EH (cell line): ENCODE results near the gene USP44.
"Not testable (repeated sequence)": the region's sequence is repeated elsewhere in the genome, so short reads cannot be mapped to it uniquely, and the experiment has no call there.

Experiments used
- DNase-seq: peaks from one replicate; pipeline ENCODE4 v3.0.0-alpha.2; 2015; ENCODE audit warnings: low read depth

The USP44 gene

DNA sequence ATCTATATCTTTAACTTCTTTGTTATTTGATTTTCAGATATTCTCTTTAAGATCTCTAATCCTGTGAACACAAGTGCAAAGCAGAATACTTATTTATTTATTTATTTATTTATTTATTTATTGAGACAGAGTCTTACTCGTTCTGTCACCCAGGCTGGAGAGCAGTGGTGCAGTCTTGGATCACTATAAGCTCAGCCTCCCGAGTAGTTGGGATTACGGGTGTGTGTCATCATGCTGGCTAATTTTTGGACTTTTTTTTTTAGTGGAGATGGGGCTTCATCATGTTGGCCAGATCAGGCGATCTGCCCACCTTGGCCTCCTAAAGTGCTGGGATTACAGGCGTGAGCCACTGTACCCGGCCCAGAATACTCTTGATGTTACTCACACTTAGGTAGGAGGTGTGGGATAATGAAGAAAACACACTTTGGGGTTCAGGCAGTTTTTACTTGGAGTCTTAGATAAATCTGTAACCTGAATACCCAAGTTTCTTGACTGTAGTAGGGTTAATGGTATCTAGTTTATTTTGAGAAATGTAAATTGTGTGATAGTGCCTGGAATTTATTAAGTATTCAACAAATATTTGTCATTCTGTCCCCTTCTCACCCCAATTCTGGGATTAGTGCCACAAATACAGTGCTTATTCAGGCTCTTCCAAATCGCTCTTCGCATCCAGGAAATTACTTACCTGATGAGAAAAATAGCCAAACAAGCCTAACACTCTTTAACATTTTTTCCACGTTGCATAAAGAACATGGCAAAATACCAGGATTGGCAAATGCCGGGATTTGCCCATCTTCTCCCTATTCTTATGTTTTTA, 44.4 kb downstream of the USP44 start:
- no peak for DNase-seq

DNA sequence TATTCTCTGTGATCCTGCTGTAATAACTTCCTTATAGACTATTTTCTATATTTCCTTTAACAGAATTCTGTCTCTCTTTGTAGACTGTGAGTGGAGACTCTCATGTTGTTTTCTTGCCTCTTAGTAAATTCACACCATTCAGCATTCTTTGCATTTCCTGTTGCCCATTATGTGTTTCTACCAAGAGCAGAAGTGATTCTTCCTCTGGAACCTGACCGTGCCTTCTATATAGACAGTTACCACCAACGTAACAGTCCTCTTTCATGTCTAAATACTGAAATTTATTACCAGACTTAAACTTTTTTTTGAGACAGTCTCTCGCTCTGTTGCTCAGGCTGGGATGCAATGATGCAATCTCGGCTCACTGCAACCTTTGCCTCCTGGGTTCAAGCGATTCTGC, 46.2 kb downstream of the USP44 start:
- no peak for DNase-seq

DNA sequence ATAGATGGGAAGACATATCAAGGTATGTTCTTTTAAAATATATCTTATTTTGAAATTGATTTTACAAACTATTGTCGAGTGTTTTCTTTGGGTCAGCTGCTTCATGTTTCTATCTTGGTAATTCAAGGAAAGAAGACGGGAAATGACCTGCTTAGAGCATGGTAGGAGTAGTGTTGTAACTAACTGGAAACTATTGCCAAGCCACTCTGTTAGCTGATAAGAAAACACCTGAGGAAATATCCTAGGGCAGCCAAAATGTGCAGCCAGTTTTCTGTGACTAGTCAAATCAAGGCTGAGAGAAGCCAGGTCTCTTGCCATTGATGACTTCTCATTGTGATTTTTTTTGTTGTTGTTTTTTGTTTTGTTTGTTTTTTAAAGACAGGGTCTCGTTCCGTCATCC, 47.1 kb downstream of the USP44 start:
- DNase-seq: no peak

DNA sequence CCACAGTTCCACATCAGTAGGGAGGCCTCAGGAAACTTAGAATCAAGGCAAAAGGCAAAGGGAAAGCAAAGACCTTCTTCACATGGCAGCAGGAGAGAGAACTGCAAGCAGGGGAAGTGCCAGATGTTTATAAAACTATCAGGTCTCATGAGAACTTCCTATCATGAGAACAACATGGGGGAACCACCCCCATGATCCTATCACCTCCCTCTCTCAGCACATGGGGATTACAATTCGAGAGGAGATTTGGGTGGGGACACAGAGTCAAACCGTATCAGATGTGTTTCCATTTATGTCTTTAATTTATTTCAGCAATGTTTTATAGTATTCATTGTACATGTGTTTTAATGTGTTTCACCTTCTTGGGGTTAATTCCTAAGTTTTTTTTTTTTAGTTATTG, 51.5 kb downstream of the USP44 start:
- no peak for DNase-seq

DNA sequence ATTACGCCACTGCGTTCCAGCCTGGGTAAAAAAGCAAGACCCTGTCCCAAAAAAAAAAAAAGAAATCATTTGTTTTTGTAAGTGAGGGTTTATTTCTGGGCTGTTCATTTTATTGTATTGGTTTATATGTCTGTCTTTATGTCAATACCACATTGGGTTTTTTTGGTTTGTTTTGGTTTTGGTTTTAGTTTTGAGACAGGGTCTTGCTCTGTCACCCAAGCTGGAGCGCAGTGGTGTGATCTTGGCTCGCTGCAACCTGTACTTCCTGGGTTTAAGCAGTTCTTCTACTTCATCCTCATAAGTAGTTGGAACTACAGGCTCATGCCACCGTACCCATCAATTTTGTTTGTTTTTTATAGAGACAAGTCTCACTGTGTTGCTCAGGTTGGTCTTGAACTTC, 52.3 kb downstream of the USP44 start:
- DNase-seq: no peak

DNA sequence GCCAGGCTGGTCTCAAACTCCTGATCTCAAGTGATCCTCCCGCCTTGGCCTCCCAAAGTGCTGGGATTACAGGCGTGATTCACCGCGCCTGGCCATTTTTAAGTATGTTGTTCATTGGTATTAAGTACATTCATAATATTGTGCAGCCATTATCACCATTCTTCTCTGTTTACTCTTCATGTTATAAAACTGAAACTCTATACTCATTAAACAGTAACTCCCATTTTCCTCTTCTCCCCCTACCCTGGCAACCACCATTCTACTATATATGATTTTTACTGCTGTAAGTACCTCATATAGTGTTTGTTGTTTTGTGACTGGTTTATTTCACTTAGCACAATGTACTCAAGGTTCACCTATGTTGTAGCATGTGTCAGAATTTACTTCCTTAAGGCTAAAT, 54.2 kb downstream of the USP44 start:
- DNase-seq: no peak

DNA sequence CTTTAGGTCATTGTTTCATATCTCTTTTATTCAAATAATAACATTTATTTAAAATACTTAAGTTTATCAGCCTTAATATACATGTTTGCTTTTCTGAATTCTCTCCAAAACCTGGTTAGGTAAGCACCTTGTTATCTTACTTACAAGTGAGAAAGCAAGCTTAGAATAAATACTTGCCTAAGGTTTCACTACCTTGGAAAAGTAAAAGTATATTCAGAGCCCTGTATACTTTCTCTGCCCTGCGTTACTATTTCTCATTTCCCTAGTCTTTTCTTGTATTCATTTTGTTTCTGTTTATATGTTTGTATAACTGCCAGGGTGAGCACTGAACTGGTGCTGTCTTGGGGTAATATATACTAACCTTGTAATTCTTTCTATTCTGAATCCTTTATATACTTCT, 55.8 kb downstream of the USP44 start:
- no peak for DNase-seq

DNA sequence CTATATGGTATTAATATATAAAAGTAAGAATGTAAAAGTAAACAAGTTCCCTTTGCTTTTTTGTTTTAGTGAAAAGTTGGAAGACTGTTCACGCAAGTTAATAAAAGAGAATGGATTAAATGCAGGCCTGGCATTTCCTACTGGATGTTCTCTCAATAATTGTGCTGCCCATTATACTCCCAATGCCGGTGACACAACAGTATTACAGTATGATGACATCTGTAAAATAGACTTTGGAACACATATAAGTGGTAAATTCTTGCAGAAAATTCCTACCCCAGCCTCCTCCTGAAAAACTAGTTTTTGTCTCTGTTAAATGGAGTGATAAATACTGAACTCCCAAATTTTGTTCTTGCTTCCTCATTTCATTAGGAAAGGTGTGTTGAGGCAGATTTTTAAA, 56.4 kb downstream of the USP44 start:
- DNase-seq: no peak

DNA sequence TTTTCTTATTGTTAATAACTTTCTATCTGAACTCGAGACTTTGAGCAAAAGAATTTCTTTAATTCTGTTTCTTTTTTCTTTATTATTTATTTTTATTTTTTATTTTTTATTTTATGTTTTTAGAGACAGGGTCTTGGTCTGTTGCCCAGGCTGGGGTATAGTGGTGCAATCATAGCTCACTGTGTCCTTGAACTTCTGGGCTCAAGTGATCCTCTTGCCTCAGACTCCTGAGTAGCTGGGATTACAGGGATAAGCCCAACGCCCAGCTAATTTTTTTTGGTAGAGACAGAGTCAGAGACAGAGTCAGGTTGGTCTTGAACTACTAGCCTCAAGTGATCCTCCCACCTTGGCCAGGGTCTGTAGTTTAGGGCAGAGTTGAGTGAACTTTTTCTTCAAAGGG, 58.8 kb downstream of the USP44 start:
- no peak for DNase-seq

DNA sequence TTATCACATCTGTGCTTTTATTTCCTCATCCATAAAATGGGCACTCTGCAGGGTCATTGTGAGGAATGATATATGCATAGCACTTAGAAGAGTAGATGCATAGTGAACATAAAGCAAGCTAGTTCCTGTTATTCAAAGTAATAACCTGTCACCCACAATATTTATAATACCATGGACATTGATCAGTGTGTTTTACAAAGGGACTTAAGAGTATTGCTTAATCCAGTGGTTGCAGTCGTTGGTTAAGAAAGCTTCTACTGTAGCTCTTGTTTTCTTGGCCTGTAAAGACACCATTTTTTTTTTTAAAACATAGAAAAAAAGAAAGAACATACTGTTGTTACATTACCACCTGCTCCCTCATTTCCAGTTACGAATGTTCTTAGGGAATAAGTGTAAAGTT, 64.3 kb downstream of the USP44 start:
- no peak for DNase-seq

DNA sequence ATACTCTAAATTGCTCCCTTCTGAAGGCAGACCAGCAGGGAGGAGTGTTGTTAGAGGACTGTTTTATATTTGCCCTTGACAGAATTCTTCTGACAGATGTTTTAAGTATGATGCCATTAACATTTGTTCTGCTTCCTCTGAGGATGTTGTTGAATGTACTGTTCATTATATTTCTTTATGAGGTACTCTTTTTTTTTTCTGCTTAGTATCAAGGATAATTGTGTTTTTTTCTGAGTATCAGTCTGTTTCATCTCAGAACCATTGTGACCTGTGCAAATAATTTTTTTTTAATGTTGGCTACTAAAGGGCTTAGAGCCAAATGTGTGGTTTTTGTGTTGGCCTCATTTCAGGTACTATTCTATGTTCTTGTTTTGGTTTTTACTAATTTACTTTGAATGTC, 66.8 kb downstream of the USP44 start:
- peak; percentile 20 for DNase-seq

DNA sequence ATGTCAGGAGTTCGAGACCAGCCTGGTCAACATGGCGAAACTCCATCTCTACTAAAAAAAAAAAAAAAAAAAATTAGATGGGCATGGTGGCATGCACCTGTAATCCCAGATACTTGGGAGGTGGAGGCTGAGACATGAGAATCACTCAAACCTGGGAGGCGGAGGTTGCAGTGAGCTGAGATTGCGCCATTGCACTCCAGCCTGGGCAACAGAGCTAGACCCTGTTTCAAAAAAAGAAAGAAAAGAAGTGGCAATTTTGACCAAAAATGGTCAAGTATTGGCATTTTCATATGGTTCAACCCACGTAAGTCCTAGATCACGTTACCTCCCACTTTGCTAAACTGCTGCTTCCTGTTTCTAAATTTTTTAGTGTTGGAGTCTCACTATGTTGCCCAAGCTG, 68.7 kb downstream of the USP44 start:
- DNase-seq: not testable (repeated sequence)

DNA sequence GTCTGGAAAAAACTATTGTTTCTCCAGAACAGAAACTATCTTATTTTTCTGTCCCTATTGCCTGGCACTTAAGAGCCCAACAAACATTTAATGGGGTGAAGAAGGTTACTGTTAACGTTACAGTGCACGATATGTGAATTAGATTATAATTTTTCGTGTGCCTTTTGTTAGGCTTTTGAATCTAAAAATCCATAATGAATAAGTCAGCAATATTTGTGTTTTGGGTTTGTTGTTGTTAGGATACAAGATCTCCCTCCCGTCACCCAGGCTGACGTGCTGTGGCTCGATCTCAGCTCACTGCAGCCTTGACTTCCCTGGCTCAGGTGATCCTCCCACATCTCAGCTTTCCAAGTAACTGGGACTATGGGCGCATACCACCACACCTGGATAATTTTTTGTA, 69.4 kb downstream of the USP44 start:
- DNase-seq: no peak

DNA sequence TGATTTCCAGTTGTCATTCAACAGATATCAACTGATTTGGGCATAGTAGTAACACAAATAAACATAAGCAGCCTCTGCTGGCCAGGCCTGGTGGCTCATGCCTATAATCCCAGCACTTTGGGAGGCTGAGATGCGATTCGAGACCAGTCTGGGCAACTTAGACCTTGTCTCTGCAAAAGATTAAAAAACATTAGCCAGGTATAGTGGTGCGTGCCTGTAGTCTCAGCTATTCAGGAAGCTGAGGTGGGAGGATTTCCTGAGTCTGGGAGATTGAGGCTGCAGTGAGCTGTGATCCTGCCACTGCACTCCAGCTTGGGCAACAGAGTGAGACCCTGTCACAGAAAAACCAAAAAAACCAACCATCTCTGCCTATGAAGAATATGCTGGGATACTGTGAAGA, 70.2 kb downstream of the USP44 start:
- no peak for DNase-seq

DNA sequence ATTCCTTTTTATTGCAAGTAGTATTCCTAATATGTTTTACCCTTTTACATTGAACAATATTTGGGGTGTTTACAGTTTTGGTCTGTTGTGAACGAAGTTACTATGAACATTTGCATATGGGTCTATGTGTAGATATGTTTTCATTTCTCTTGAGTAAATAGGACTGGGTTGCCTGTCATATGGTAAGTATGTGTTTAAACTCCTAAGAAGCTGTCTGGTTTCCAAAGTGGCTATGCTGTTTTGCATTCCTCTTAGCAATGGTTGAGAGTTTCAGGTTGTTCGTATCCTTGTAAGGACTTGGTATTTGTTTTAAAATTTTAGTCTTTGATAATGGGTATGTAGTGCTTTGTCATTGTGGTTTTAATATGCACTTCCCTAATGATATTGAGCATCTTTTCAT, 71.0 kb downstream of the USP44 start:
- peak; percentile 57 for DNase-seq

DNA sequence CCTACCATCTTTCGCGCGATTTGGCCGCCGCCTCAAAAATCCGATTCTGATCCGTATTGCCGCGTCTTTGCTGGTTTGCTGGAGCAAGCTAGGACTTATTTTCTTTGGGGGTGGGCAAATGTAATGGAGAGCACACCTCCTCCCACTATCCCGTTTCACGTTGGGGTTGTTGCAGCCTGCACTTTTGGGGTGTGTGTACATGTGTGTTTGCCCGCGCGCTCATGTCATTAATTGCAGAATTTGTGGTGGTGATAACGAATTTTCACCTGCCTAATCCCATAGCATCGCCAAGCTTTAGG, 76.7 kb downstream of the USP44 start:
- DNase-seq: peak; percentile 21

DNA sequence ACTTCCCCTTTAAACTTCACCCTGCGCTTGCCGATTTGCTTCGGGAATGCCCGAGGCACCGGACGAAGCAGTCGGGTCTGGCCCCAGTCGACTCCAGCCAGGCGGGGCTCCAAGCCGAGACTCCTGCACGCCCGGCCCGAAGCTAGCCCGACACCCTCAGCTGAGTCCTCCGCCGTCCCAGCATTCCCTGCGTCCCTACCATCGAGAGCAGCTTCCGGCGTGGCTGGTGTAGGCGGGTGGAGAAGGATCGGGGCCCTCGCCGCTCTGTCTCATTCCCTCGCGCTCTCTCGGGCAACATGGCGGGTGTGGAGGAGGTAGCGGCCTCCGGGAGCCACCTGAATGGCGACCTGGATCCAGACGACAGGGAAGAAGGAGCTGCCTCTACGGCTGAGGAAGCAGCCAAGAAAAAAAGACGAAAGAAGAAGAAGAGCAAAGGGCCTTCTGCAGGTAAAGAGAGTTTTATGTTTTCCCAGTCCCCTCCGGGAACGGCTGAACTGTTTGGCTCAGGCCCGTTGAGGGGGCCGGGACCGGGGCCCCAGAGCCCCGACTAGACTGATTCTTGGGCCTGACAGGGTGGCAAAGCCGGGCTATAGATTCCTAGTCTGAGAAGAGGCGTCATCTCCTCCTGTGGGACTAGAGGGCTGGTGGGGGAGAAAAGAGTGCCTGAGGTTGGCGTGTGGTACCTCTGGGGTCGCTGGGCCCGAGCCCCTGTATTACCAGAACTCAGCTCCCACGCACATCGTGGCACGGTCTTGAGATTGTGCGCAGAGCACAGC, 77.2 kb downstream of the USP44 start, which contains the start of gene METAP2:
TSS of gene METAP2 (plus strand) at position 269 of the 776 bp plus-strand sequence. CDS start at position 297, 28 bp downstream.
- peak; percentile 97 for DNase-seq

DNA sequence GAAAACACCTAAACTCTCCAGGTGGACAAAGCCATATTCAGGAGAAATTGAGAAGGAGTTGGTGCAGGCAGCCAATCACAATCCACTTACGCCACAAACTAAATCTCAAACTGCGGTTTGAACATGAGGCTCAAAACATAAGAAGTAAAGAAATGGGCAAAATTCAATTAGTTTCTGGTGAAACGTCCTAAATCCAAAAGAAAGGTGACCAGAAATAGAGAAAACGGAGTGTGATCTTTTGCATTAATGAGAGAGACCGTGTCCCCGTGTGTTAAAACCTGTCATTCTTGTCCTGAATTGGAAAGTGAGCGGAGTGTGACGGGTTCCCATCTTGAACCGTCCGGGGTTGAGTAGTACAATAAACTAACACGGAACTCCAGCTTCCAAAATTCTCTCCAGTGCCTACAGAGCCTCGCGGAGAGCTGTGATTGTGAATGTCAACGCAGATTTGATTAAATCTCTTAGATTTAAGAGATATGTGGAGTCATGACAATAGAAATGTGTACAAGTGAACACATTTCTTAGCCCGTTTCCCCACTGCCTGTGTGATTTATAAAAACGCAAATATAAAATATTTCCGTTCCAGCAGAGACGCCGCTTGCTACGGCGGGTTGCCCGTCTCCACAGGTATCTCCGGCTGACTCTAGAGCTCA, 77.9 kb downstream of the USP44 start:
- DNase-seq: peak; percentile 55

DNA sequence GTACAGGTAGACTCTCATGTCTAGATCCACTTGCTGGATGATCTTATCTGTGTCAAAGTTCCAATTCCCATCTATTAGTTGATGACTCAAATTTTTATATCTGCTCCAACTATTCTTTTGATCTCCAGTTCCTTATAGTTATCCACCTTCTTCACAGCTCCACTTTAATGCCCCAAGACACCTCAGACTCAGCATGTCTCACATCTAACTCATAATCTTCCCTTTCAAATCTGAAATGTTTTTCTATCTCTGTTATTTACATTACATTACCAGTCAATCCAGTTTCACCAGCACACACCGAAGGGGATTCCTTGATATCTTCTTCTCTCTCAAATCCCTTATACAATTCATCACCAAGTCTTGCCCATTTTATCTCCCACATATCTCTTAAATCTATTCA, 81.0 kb downstream of the USP44 start:
- DNase-seq: no peak
